CD4-positive, alpha-beta T cell (primary cell): Measurements from ENCODE around the gene FGGY. TPM values are rescaled to one million over a fixed set of nuclear protein-coding genes. Genes with fewer than 3 reads are reported as not detected.

ENCODE experiments used
- ATAC-seq: fragments of 200-7000 bp; cut with Tn5 transposase; one replicate; pipeline ENCODE4 v1.10.0; 2022; ENCODE audit warnings: mild to moderate bottlenecking; ENCODE audit not compliant: poor library complexity
- CTCF ChIA-PET: fragments of 350-600 bp; sonication (Branson Sonifier 250); formaldehyde crosslinking; loops from one replicate; lab custom pipeline; 2021; ENCODE audit warnings: antibody characterized with exemption, inconsistent platforms; lab: Charles Lee
- POLR2A ChIA-PET: fragments of 350-600 bp; sonication (Branson Sonifier 250); formaldehyde crosslinking; loops from one replicate; lab custom pipeline; 2021; ENCODE audit warnings: antibody characterized with exemption, inconsistent platforms; lab: Charles Lee
- DNase-seq, 14 experiments: peaks; one replicate each; pipeline ENCODE4 v3.0.0-alpha.2; 2013 to 2020; ENCODE audit warnings: mixed read lengths in 2 of 14
- H3K27ac ChIP-seq, 2 donors: one replicate each; pipeline versions ENCODE4 v1.5.1 to v1.7.0; 2013; ENCODE audit warnings: low read length in 2 of 2, low read depth in 1 of 2, mild to moderate bottlenecking in 1 of 2
- H3K27me3 ChIP-seq, 2 experiments: 1 replicate in 1 of 2; 2 replicates in 1 of 2; pipeline versions ENCODE4 v1.6.1 to v1.7.0; 2013; ENCODE audit warnings: low read length in 2 of 2, control low read depth in 1 of 2, mild to moderate bottlenecking in 1 of 2, moderate library complexity in 1 of 2; ENCODE audit not compliant: insufficient read depth in 2 of 2, control insufficient read depth in 1 of 2
- H3K36me3 ChIP-seq: one replicate; pipeline ENCODE4 v1.6.1; 2013; ENCODE audit warnings: low read length, control low read depth; ENCODE audit not compliant: insufficient read depth
- H3K4me1 ChIP-seq: one replicate; pipeline ENCODE4 v1.6.1; 2013; ENCODE audit warnings: low read length, control low read depth; ENCODE audit not compliant: insufficient read depth
- H3K4me3 ChIP-seq: one replicate; pipeline ENCODE4 v1.5.1; 2013; ENCODE audit warnings: mild to moderate bottlenecking, low read length, moderate library complexity
- H3K9me3 ChIP-seq, 2 experiments: 1 replicate in 1 of 2; 2 replicates in 1 of 2; pipeline versions ENCODE4 v1.6.1 to v1.7.0; 2013; ENCODE audit warnings: low read length in 2 of 2, mild to moderate bottlenecking in 2 of 2, control low read depth in 1 of 2, moderate library complexity in 1 of 2; ENCODE audit not compliant: control insufficient read depth in 1 of 2, insufficient read depth in 1 of 2
- H3K27ac Mint-ChIP-seq: one replicate; pipeline ENCODE4 v1.8.0; 2020; ENCODE audit warnings: mixed read lengths
- H3K27me3 Mint-ChIP-seq: one replicate; pipeline ENCODE4 v1.8.0; 2021; ENCODE audit warnings: mixed read lengths
- H3K36me3 Mint-ChIP-seq: one replicate; pipeline ENCODE4 v1.8.0; 2021; ENCODE audit warnings: low read depth, mixed read lengths
- H3K4me1 Mint-ChIP-seq: one replicate; pipeline ENCODE4 v1.8.0; 2021; ENCODE audit warnings: low read depth, mixed read lengths
- H3K4me3 Mint-ChIP-seq: one replicate; pipeline ENCODE4 v1.8.0; 2020; ENCODE audit warnings: mild to moderate bottlenecking, mixed read lengths
- H3K9me3 Mint-ChIP-seq: one replicate; pipeline ENCODE4 v1.8.0; 2020; ENCODE audit warnings: mixed read lengths
- intact Hi-C, 2 experiments: fragments of 100-400 bp; cut with DNase I in 1 of 2; cut with micrococcal nuclease in 1 of 2; formaldehyde crosslinking; loops; one replicate each; pipeline versions ENCODE4 v1.15.1 to v1.9.0; 2023 to 2025; cut with DNase I, micrococcal nuclease
- total RNA-seq, 174 experiments: library from RNA in 2 of 174; stranded (reverse) in 2 of 174; gene quantifications; one replicate each; pipeline ENCODE4 v1.2.3 and lab custom pipeline; 2021 to 2026
- TF ChIP-seq, protein P1 (sequence below): fragments of 200-600 bp; IDR thresholded peaks from one replicate; pipeline ENCODE4 v1.8.0; 2022; ENCODE audit warnings: antibody characterized with exemption, mild to moderate bottlenecking

FGGY gene
- total RNA-seq, 2 experiments from 2014 or later: 9.5 to 10.0 TPM

DNA sequence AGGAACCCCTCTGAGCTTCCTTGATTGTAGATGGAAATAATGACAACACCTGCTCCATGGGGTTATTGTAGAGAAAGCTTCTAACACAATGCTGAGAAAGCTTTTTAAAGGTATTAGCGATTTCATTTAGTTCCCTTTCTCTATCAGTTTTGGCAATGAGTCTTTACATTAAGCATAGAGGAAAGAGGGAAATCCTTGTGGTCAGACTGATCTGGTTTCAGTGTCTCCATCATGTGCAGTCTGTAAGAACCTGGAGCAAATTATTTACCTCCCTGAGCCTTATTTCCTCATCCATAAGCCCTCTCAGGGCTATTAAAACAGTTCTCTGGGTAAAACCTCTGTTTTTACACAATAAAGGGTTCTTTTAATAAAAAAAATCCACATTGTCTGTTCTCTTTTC lies 87.5 kb downstream of the FGGY start:
- Mint-ChIP-seq H3K4me3 (no peak overlapping the region), H3K9me3 (no peaks in the 10 kb centered on the region), H3K27ac (no peak overlapping the region), H3K4me1 (no peaks in the 10 kb centered on the region), H3K36me3 (peaks cover 6% of the 10 kb centered on the region), H3K27me3 (no peaks in the 10 kb centered on the region)
- intact Hi-C loops: no loop called here
- ChIA-PET CTCF (no interaction called here), POLR2A (no interaction called here)
- H3K27ac ChIP-seq: no peak overlapping the region
- ATAC-seq: no peak
- no peaks in the 10 kb centered on the region for H3K9me3 ChIP-seq
- TF ChIP-seq, protein P1, sequence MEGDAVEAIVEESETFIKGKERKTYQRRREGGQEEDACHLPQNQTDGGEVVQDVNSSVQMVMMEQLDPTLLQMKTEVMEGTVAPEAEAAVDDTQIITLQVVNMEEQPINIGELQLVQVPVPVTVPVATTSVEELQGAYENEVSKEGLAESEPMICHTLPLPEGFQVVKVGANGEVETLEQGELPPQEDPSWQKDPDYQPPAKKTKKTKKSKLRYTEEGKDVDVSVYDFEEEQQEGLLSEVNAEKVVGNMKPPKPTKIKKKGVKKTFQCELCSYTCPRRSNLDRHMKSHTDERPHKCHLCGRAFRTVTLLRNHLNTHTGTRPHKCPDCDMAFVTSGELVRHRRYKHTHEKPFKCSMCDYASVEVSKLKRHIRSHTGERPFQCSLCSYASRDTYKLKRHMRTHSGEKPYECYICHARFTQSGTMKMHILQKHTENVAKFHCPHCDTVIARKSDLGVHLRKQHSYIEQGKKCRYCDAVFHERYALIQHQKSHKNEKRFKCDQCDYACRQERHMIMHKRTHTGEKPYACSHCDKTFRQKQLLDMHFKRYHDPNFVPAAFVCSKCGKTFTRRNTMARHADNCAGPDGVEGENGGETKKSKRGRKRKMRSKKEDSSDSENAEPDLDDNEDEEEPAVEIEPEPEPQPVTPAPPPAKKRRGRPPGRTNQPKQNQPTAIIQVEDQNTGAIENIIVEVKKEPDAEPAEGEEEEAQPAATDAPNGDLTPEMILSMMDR: no peak
- H3K27me3 ChIP-seq: no peaks in the 10 kb centered on the region
- H3K4me1 ChIP-seq: no peaks in the 10 kb centered on the region
- H3K4me3 ChIP-seq: no peak overlapping the region
- no peak for DNase-seq
- H3K36me3 ChIP-seq: no peaks in the 10 kb centered on the region

DNA sequence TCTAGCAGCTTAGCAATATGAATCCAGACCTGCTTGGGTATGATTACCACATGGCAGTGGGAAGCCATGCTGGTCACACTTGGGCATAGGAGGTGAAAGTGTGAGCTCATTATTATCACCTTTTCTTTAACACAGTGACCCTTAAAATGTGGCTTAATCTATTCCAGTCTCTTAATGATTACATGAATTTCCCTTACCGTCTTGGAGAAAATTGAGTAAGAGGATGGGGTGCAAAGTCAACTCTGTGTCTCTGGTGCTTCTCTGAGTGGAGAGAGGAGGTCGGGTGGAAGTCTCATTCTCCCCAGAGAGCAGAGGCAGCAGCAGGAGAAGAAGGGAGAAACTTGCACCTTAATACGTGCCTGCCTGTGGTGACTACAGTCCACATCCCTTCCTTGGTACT lies 91.3 kb downstream of the FGGY start:
- H3K36me3 ChIP-seq: no peaks in the 10 kb centered on the region
- intact Hi-C loops: no loop called here
- no peak overlapping the region for H3K4me3 Mint-ChIP-seq
- CTCF ChIA-PET: no interaction called here
- no peaks in the 10 kb centered on the region for H3K27me3 Mint-ChIP-seq
- POLR2A ChIA-PET: no interaction called here
- ATAC-seq: no peak
- no peaks in the 10 kb centered on the region for H3K9me3 Mint-ChIP-seq
- H3K27ac Mint-ChIP-seq: no peak overlapping the region
- TF ChIP-seq, protein P1: no peak
- H3K9me3 ChIP-seq: no peaks in the 10 kb centered on the region
- H3K27ac ChIP-seq: no peak overlapping the region
- no peak overlapping the region for H3K4me3 ChIP-seq
- H3K27me3 ChIP-seq: no peaks in the 10 kb centered on the region
- no peak for DNase-seq
- peaks cover 5% of the 10 kb centered on the region for H3K4me1 Mint-ChIP-seq
- no peaks in the 10 kb centered on the region for H3K4me1 ChIP-seq
- H3K36me3 Mint-ChIP-seq: no peaks in the 10 kb centered on the region

DNA sequence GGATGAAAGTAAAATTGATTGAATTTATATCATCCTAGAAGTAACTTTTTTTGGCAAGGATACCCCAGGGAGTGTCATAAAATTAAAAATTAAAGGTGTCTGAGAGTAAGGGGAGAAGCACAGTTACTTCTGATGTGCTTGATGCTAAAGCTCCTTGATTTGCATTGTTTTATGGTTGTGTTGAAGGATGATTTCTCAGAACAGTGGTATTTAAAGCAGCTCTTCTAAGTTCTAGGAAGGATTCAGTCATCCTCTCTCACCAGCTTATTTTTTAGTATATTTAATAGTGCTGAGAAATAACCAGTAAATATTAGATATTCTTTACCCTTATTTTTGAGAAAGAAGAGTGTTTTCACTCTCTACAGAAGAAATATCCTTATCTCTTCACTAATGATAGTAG lies 93.0 kb downstream of the FGGY start:
- H3K36me3 Mint-ChIP-seq: no peaks in the 10 kb centered on the region
- H3K9me3 ChIP-seq: no peaks in the 10 kb centered on the region
- H3K9me3 Mint-ChIP-seq: no peaks in the 10 kb centered on the region
- H3K36me3 ChIP-seq: no peaks in the 10 kb centered on the region
- no peaks in the 10 kb centered on the region for H3K4me1 ChIP-seq
- DNase-seq (no peak), ATAC-seq (no peak)
- H3K27ac ChIP-seq: no peak overlapping the region
- peaks cover 9% of the 10 kb centered on the region for H3K4me1 Mint-ChIP-seq
- no peak overlapping the region for H3K27ac Mint-ChIP-seq
- ChIA-PET POLR2A (interaction anchor here (0.5 kb wide), 1 partner anchor 604 kb away, joined by 5 read pairs; no protein-coding TSS in a partner anchor), CTCF (no interaction called here)
- no peak overlapping the region for H3K4me3 Mint-ChIP-seq
- TF ChIP-seq, protein P1: no peak
- H3K27me3 ChIP-seq: no peaks in the 10 kb centered on the region
- H3K27me3 Mint-ChIP-seq: no peaks in the 10 kb centered on the region
- intact Hi-C loops: no loop called here
- H3K4me3 ChIP-seq: no peak overlapping the region
